ENCODE data around the gene EVC2.

GRCh38 chr4:5707778-5708448 is 446 bp downstream of the EVC2 start:
- TF ChIP-seq, protein P1, sequence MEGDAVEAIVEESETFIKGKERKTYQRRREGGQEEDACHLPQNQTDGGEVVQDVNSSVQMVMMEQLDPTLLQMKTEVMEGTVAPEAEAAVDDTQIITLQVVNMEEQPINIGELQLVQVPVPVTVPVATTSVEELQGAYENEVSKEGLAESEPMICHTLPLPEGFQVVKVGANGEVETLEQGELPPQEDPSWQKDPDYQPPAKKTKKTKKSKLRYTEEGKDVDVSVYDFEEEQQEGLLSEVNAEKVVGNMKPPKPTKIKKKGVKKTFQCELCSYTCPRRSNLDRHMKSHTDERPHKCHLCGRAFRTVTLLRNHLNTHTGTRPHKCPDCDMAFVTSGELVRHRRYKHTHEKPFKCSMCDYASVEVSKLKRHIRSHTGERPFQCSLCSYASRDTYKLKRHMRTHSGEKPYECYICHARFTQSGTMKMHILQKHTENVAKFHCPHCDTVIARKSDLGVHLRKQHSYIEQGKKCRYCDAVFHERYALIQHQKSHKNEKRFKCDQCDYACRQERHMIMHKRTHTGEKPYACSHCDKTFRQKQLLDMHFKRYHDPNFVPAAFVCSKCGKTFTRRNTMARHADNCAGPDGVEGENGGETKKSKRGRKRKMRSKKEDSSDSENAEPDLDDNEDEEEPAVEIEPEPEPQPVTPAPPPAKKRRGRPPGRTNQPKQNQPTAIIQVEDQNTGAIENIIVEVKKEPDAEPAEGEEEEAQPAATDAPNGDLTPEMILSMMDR (optimal IDR thresholded peaks at IDR 0.05 in 1 of 3, IDR thresholded peaks at IDR 0.05 in 1 of 3, conservative IDR thresholded peaks at IDR 0.05 in 1 of 3; ENCODE audit: extremely low read depth in 1 of 3, insufficient read depth in 2 of 3, low read length in 3 of 3): no peak
- TF ChIP-seq EZH2 (IDR thresholded peaks at IDR 0.05; ENCODE audit: low read length): no peak
